Measurements from ENCODE around the gene KHDRBS1.

Gene KHDRBS1

DNA sequence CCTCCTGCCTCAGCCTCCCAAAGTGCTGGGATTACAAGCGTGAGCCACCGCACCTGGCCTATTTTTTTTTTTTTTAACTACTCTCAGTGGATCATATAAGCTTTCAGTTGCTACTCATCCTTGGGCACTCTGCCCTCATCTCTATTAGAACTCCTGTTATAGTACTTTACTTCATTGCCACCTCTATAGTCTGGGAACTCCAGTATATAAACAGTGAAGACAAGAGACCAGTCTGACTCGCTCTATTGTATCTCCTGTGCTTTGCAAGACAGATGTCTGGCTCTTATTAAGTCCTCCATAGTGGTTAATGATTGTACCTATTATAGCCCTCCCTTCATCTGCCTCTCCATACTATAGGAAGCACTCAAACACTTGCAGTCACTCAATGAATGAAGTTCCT is 15.1 kb downstream of the KHDRBS1 start:
- H3K4me1 ChIP-seq (ENCODE audit: low read length), result peaks cover 14% of the 10 kb centered on the region
- H4K20me1 ChIP-seq (ENCODE audit: insufficient read depth, low read length), result peaks cover 32% of the 10 kb centered on the region
- TF ChIP-seq, protein P1, sequence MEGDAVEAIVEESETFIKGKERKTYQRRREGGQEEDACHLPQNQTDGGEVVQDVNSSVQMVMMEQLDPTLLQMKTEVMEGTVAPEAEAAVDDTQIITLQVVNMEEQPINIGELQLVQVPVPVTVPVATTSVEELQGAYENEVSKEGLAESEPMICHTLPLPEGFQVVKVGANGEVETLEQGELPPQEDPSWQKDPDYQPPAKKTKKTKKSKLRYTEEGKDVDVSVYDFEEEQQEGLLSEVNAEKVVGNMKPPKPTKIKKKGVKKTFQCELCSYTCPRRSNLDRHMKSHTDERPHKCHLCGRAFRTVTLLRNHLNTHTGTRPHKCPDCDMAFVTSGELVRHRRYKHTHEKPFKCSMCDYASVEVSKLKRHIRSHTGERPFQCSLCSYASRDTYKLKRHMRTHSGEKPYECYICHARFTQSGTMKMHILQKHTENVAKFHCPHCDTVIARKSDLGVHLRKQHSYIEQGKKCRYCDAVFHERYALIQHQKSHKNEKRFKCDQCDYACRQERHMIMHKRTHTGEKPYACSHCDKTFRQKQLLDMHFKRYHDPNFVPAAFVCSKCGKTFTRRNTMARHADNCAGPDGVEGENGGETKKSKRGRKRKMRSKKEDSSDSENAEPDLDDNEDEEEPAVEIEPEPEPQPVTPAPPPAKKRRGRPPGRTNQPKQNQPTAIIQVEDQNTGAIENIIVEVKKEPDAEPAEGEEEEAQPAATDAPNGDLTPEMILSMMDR (IDR thresholded peaks at IDR 0.05; ENCODE audit: low read length), result no peak
- no peak for TF ChIP-seq EZH2phosphoT487 (IDR thresholded peaks at IDR 0.05; ENCODE audit: low read length)
- TF ChIP-seq EZH2 (optimal IDR thresholded peaks at IDR 0.05; ENCODE audit: low read depth, low read length), result no peak
- no peak overlapping the region for H2AFZ ChIP-seq (ENCODE audit: low read length)
- no peak overlapping the region for H3K4me2 ChIP-seq (ENCODE audit: low read depth, low read length)
- H3K27me3 ChIP-seq (replicated peaks; ENCODE audit: insufficient read depth, low read length), result no peaks in the 10 kb centered on the region
- H3K4me3 ChIP-seq (ENCODE audit: low read length), result no peak overlapping the region
- no peak for DNase-seq
- no peak overlapping the region for H3K9ac ChIP-seq (ENCODE audit: low read length)
- peaks cover 3% of the 10 kb centered on the region for H3K36me3 ChIP-seq (replicated peaks; ENCODE audit: insufficient read depth, low read length)
- H3K79me2 ChIP-seq (ENCODE audit: low read length), result peaks cover 98% of the 10 kb centered on the region
- no peaks in the 10 kb centered on the region for H3K9me3 ChIP-seq (replicated peaks; ENCODE audit: insufficient read depth, low read length)
- no peaks in the 10 kb centered on the region for H3K9me2 ChIP-seq (replicated peaks; ENCODE audit: insufficient read depth, low read length)
- H3K27ac ChIP-seq (ENCODE audit: low read length), result no peak overlapping the region
- 0 out of 2 replicates have a peak, but pooled peaks cover 7% of the 10 kb centered on the region for H3F3A ChIP-seq (ENCODE audit: insufficient read depth, low read length)

DNA sequence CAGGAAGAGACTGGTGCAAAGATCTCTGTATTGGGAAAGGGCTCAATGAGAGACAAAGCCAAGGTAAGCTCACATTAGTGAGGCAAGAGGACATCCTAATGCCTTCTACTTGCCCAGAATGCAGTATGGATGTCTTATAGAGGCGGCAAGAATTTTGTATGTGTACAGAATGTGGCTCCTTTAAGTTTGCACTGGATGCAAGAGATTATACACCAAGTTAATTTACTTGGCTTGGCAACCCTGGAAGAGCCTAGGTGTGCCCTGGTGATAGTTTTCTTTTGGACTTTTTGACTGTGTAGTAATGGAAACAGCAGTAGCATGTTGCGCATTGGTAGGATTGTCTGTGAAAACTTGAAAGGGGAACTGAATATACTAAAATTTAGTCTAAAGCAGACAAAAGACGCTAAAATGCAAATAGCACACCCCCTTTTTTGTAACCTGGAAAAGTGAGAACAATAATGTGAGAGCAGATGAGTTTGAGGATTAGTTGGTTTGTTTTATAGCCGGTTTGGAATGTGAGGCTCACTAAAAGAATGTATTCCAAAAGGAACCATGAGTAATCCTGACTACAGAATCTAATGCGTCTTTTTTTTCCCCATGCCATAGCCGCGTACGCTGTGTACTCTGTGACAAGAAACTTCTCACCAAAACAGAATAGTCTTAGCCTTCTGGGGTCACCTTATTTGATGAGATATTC is 18.1 kb downstream of the KHDRBS1 start:
- no peak for DNase-seq
- Histone ChIP-seq H3F3A (ENCODE audit: insufficient read depth, low read length) (0 out of 2 replicates have a peak, but pooled peaks cover 7% of the 10 kb centered on the region), H3K27ac (ENCODE audit: low read length) (no peak overlapping the region), H2AFZ (ENCODE audit: low read length) (no peak overlapping the region), H3K4me3 (ENCODE audit: low read length) (no peak overlapping the region), H3K79me2 (ENCODE audit: low read length) (peaks cover 94% of the 10 kb centered on the region), H3K9me2 (replicated peaks; ENCODE audit: insufficient read depth, low read length) (no peaks in the 10 kb centered on the region), H3K9me3 (replicated peaks; ENCODE audit: insufficient read depth, low read length) (no peaks in the 10 kb centered on the region), H3K36me3 (replicated peaks; ENCODE audit: insufficient read depth, low read length) (peaks cover 10% of the 10 kb centered on the region), H3K4me2 (ENCODE audit: low read depth, low read length) (no peak overlapping the region), H3K9ac (ENCODE audit: low read length) (no peak overlapping the region), H3K4me1 (ENCODE audit: low read length) (peaks cover 14% of the 10 kb centered on the region), H3K27me3 (replicated peaks; ENCODE audit: insufficient read depth, low read length) (no peaks in the 10 kb centered on the region), H4K20me1 (ENCODE audit: insufficient read depth, low read length) (peaks cover 26% of the 10 kb centered on the region)
- TF ChIP-seq EZH2 (optimal IDR thresholded peaks at IDR 0.05; ENCODE audit: low read depth, low read length), result no peak
- TF ChIP-seq EZH2phosphoT487 (IDR thresholded peaks at IDR 0.05; ENCODE audit: low read length), result no peak
- TF ChIP-seq, protein P1 (IDR thresholded peaks at IDR 0.05; ENCODE audit: low read length), result no peak

DNA sequence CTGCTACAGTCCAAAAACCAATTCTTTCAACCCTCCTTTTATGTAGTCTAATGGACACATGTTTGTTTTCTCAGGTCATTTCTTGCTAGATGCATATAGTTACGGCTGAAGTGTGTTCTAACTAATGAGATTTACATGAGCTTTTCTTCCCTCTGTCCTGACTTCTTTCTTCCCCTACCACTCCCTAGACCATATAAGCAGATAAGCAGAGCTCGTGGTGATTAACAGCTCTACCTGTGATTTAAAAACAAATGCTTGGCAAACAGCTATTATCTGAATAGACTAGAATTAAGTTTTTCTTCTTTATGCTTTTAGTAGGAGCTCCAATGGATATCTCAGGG is 18.6 kb downstream of the KHDRBS1 start:
- TF ChIP-seq EZH2 (optimal IDR thresholded peaks at IDR 0.05; ENCODE audit: low read depth, low read length), result no peak
- TF ChIP-seq EZH2phosphoT487 (IDR thresholded peaks at IDR 0.05; ENCODE audit: low read length), result no peak
- TF ChIP-seq, protein P1 (IDR thresholded peaks at IDR 0.05; ENCODE audit: low read length), result no peak
- Histone ChIP-seq H3K27me3 (replicated peaks; ENCODE audit: insufficient read depth, low read length) (no peaks in the 10 kb centered on the region), H3K4me1 (ENCODE audit: low read length) (peaks cover 14% of the 10 kb centered on the region), H3K4me2 (ENCODE audit: low read depth, low read length) (no peak overlapping the region), H3K27ac (ENCODE audit: low read length) (no peak overlapping the region), H2AFZ (ENCODE audit: low read length) (no peak overlapping the region), H3K36me3 (replicated peaks; ENCODE audit: insufficient read depth, low read length) (peaks cover 10% of the 10 kb centered on the region), H3K4me3 (ENCODE audit: low read length) (no peak overlapping the region), H3K9me2 (replicated peaks; ENCODE audit: insufficient read depth, low read length) (no peaks in the 10 kb centered on the region), H3K9ac (ENCODE audit: low read length) (no peak overlapping the region), H3K9me3 (replicated peaks; ENCODE audit: insufficient read depth, low read length) (no peaks in the 10 kb centered on the region), H3F3A (ENCODE audit: insufficient read depth, low read length) (0 out of 2 replicates have a peak, but pooled peaks cover 7% of the 10 kb centered on the region), H4K20me1 (ENCODE audit: insufficient read depth, low read length) (peaks cover 24% of the 10 kb centered on the region), H3K79me2 (ENCODE audit: low read length) (peaks cover 94% of the 10 kb centered on the region)
- DNase-seq, result no peak

Data from MM.1S (cell line).